Measurements from ENCODE around the gene FAU.

DNA sequence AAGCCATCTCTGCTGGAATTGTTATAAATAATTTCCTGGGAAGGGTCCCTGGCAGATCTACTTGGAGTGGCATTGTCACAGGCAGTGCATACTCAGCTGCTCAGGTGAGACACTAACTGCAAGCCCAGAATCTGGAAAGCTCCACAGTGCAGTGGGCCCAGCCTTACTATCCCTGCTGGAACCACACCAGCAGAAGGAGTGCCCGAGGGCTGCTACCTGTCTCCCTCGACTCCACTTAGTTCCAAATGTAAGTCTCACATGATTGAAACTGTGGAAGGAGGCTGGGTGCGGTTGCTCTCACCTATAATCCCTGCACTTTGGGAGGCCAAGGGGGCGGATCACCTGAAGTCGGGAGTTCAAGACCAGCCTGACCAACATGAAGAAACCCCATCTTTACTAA is 26.7 kb upstream of the FAU start:
- TF ChIP-seq, protein P1, sequence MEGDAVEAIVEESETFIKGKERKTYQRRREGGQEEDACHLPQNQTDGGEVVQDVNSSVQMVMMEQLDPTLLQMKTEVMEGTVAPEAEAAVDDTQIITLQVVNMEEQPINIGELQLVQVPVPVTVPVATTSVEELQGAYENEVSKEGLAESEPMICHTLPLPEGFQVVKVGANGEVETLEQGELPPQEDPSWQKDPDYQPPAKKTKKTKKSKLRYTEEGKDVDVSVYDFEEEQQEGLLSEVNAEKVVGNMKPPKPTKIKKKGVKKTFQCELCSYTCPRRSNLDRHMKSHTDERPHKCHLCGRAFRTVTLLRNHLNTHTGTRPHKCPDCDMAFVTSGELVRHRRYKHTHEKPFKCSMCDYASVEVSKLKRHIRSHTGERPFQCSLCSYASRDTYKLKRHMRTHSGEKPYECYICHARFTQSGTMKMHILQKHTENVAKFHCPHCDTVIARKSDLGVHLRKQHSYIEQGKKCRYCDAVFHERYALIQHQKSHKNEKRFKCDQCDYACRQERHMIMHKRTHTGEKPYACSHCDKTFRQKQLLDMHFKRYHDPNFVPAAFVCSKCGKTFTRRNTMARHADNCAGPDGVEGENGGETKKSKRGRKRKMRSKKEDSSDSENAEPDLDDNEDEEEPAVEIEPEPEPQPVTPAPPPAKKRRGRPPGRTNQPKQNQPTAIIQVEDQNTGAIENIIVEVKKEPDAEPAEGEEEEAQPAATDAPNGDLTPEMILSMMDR (IDR thresholded peaks at IDR 0.05 in 8 of 11, conservative IDR thresholded peaks at IDR 0.05 in 3 of 11): no peak
- TF ChIP-seq POLR2A (IDR thresholded peaks at IDR 0.05): no peak

Data from spleen (tissue), 7 donors.